Sciatic nerve (tissue), 2 donors: ENCODE results near the gene STRIP2. TPM values are rescaled to one million over a fixed set of nuclear protein-coding genes. Genes with fewer than 3 reads are reported as not detected.
A peak's percentile ranks its signal among the peaks of the same experiment; 100 is the strongest.
"Not testable (repeated sequence)": the region's sequence is repeated elsewhere in the genome, so short reads cannot be mapped to it uniquely, and the experiment has no call there.

Experiments
- ATAC-seq: fragments of 200-7000 bp; cut with Tn5 transposase; one replicate; pipeline ENCODE4 v1.9.1; 2020; ENCODE audit warnings: mild to moderate bottlenecking, moderate library complexity
- DNase-seq: peaks from one replicate; pipeline ENCODE4 v3.0.0-alpha.2; 2020; ENCODE audit warnings: low spot score
- intact Hi-C: fragments of 100-400 bp; cut with DNase I; formaldehyde crosslinking; loops from one replicate; pipeline ENCODE4 v1.14.2; 2022
- total RNA-seq: library from RNA; stranded (reverse); fragmentation: NEBNext Ultra II Directional; extraction: Animal tissue kit (Norgen Biotek cat#: 25700); gene quantifications from one replicate; pipeline ENCODE4 v1.2.1, GENCODE V29; 2021
- donor health status: DM: no; HTN: no; CAD: no.
- donor health status: DM: no; HTN: no; CAD: no.

Gene STRIP2
- 0.62 TPM for total RNA-seq

GRCh38 chr7:129433847-129434674, at the start of gene STRIP2:
STRIP2 (plus strand) TSS chr7:129434432; CDS start chr7:129434473, 41 bp downstream.
- peak; percentile 96 for DNase-seq
- intact Hi-C loops = no loop called here

GRCh38 chr7:129385116-129385515, 49.1 kb upstream of the STRIP2 start:
- intact Hi-C loops = no loop called here

More at GRCh38 chr7:129433847-129434674, at the start of gene STRIP2:
- peak; percentile 99 for ATAC-seq

GRCh38 chr7:129385598-129385997, 48.6 kb upstream of the STRIP2 start:
- DNase-seq = no peak
- no peak for ATAC-seq
- intact Hi-C loops = no loop called here

More at GRCh38 chr7:129385116-129385515, 49.1 kb upstream of the STRIP2 start:
- ATAC-seq (no peak), DNase-seq (no peak)

- intact Hi-C loops = no loop called here
- DNase-seq (no peak), ATAC-seq (no peak)
These were observed 47.7 kb upstream of the STRIP2 start for GRCh38 chr7:129386506-129386905.

- no peak for ATAC-seq
- intact Hi-C loops = no loop called here
- no peak for DNase-seq
These were observed 46.7 kb upstream of the STRIP2 start for GRCh38 chr7:129387537-129387936.

- intact Hi-C loops = no loop called here
- no peak for DNase-seq
- no peak for ATAC-seq
These were observed 45.7 kb upstream of the STRIP2 start for GRCh38 chr7:129388333-129389098.

- no peak for ATAC-seq
- intact Hi-C loops = loop anchor here (10.0 kb wide), 1 partner anchor 1445 kb away; no protein-coding TSS in a partner anchor
- no peak for DNase-seq
These were observed 44.4 kb upstream of the STRIP2 start for GRCh38 chr7:129389829-129390228.

- intact Hi-C loops = loop anchor here (10.0 kb wide), 1 partner anchor 1444 kb away; no protein-coding TSS in a partner anchor
- no peak for ATAC-seq
- no peak for DNase-seq
These were observed 43.9 kb upstream of the STRIP2 start for GRCh38 chr7:129390314-129390713.

GRCh38 chr7:129391546-129392171, 42.6 kb upstream of the STRIP2 start:
- ATAC-seq (no peak), DNase-seq (no peak)
- intact Hi-C loops = loop anchor here (10.0 kb wide), 1 partner anchor 1443 kb away; no protein-coding TSS in a partner anchor

GRCh38 chr7:129393255-129393654, 41.0 kb upstream of the STRIP2 start:
- intact Hi-C loops = loop anchor here (10.0 kb wide), 1 partner anchor 1442 kb away; no protein-coding TSS in a partner anchor
- DNase-seq (no peak), ATAC-seq (no peak)

- ATAC-seq (no peak), DNase-seq (no peak)
- intact Hi-C loops = loop anchor here (10.0 kb wide), 1 partner anchor 1441 kb away; no protein-coding TSS in a partner anchor
These were observed 40.1 kb upstream of the STRIP2 start for GRCh38 chr7:129394101-129394500.

- intact Hi-C loops = loop anchor here (10.0 kb wide), 1 partner anchor 1440 kb away; no protein-coding TSS in a partner anchor
- DNase-seq (no peak), ATAC-seq (no peak)
These were observed 39.0 kb upstream of the STRIP2 start for GRCh38 chr7:129394982-129395914.

GRCh38 chr7:129401228-129401966, 32.8 kb upstream of the STRIP2 start:
- intact Hi-C loops = no loop called here
- DNase-seq (no peak), ATAC-seq (no peak)

- no peak for ATAC-seq
- intact Hi-C loops = no loop called here
- DNase-seq = no peak
These were observed 32.0 kb upstream of the STRIP2 start for GRCh38 chr7:129401967-129402860.

- intact Hi-C loops = no loop called here
- ATAC-seq (no peak), DNase-seq (no peak)
These were observed 28.7 kb upstream of the STRIP2 start for GRCh38 chr7:129405527-129405926.

- ATAC-seq, DNase-seq, intact Hi-C loops: not testable (repeated sequence)
These were observed 24.0 kb upstream of the STRIP2 start for GRCh38 chr7:129410238-129410637.

- ATAC-seq = no peak
- intact Hi-C loops = no loop called here
- DNase-seq = no peak
These were observed 21.7 kb upstream of the STRIP2 start for GRCh38 chr7:129412501-129412900.
